ENCODE results near the gene ZBTB7C. TPM values are rescaled to one million over a fixed set of nuclear protein-coding genes. Genes with fewer than 3 reads are reported as not detected.

Gene ZBTB7C
- total RNA-seq, 3 donors from 2014 or later: 5.6 to 26.5 (median 6.1) TPM

DNA sequence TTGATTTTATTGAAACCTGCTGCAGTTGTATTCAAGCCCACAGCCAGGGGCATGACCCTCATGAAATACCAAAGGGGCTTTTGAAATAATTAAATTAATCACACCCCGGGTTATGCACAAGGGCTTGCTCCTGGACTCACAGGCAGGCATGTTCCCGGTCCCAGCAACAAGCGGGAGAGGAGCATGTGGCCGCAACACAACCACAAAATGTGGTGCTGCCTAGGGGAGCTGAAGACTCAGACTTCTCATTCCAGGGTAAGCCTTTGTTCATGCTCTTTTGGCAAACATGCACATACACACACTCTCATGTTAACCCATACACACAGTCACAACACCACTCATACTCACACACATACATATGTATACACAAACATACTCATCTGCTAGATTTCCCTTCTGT, 245.1 kb downstream of the ZBTB7C start:
- H3K27me3 ChIP-seq: no peaks in the 10 kb centered on the region
- DNase-seq (ENCODE audit: low spot score in 2 of 2): no peak
- H3K36me3 ChIP-seq: no peaks in the 10 kb centered on the region
- H3K27ac ChIP-seq: no peak overlapping the region
- H3K4me3 ChIP-seq: no peak overlapping the region
- H3K9me3 ChIP-seq: no peaks in the 10 kb centered on the region
- H3K4me1 ChIP-seq: peaks cover 3 to 20% of the 10 kb centered on the region in 2 donors
- intact Hi-C loops (cut with DNase I; ENCODE audit: low total_unique reads): no loop called here
- TF ChIP-seq, protein P1, sequence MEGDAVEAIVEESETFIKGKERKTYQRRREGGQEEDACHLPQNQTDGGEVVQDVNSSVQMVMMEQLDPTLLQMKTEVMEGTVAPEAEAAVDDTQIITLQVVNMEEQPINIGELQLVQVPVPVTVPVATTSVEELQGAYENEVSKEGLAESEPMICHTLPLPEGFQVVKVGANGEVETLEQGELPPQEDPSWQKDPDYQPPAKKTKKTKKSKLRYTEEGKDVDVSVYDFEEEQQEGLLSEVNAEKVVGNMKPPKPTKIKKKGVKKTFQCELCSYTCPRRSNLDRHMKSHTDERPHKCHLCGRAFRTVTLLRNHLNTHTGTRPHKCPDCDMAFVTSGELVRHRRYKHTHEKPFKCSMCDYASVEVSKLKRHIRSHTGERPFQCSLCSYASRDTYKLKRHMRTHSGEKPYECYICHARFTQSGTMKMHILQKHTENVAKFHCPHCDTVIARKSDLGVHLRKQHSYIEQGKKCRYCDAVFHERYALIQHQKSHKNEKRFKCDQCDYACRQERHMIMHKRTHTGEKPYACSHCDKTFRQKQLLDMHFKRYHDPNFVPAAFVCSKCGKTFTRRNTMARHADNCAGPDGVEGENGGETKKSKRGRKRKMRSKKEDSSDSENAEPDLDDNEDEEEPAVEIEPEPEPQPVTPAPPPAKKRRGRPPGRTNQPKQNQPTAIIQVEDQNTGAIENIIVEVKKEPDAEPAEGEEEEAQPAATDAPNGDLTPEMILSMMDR (IDR thresholded peaks at IDR 0.05): no peak
- TF ChIP-seq POLR2AphosphoS5 (IDR thresholded peaks at IDR 0.05) (no peak), POLR2A (IDR thresholded peaks at IDR 0.05) (no peak)

DNA sequence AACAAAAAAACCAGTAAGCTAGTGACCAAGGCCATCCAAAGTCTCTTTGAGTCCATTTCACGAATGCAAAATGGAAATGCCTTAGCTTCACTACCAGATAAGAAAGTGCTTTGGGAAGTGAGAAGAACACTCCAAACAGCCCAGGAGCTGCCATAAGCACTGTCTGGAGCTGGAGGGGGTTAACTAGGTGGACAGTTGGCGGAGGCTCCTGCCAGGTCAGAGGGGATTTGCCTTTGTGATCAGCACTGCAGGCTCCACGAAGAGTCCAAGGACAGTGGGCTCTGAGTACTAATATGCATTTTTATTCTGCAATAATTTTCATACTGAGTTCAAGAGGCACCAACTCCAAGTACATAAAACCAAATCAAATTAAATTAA, 245.5 kb downstream of the ZBTB7C start:
- Histone ChIP-seq H3K27me3 (no peaks in the 10 kb centered on the region), H3K27ac (peak overlapping the region in 1 of 2 donors; percentile 96), H3K4me3 (no peak overlapping the region), H3K36me3 (no peaks in the 10 kb centered on the region), H3K4me1 (peaks cover 3 to 21% of the 10 kb centered on the region in 2 donors), H3K9me3 (no peaks in the 10 kb centered on the region)
- intact Hi-C loops (cut with DNase I; ENCODE audit: low total_unique reads): no loop called here
- TF ChIP-seq POLR2A (IDR thresholded peaks at IDR 0.05) (no peak), POLR2AphosphoS5 (IDR thresholded peaks at IDR 0.05) (no peak)
- TF ChIP-seq, protein P1 (IDR thresholded peaks at IDR 0.05): no peak
- no peak for DNase-seq (ENCODE audit: low spot score in 2 of 2)

DNA sequence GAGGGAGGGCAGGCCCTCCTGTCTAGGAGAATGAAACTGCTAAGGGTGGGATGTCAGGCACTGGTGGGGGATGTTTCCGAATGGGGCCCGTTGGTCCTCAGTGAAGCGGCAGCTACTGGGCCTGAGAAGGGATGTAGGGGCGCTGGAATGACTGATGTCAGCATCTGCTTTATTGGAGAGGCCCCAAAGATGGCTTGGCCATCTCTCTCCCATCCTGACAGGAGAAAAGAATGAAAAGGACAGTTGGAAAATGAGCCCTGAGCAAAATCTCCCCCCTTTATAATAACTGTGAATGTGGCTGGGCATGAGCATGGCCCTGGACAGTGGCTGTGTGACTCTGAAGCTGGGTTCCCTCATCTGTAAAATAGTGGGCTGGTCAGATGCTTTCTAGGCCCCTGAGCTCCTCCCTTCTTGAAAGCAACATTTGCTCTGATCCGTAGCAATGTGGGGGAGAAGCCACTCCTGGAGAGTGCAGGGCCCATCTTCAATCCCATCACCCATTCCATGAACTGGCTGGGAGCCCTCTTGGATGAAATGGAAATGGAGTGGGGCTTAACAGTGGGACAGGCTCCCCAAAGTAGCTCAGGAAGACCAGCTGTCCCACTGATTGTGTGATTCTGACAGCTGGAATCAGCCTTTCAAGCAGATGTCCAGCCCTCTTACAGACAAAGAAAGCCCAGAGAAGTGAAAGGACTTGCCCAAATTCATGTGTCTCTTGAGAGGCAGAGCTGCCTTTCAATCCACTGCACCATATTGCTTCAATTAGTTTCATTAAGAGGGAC, 246.0 kb downstream of the ZBTB7C start:
- Histone ChIP-seq H3K27me3 (no peaks in the 10 kb centered on the region), H3K4me3 (no peak overlapping the region), H3K9me3 (no peaks in the 10 kb centered on the region), H3K4me1 (peaks cover 6 to 27% of the 10 kb centered on the region in 2 donors), H3K36me3 (no peaks in the 10 kb centered on the region), H3K27ac (peak overlapping the region; percentile 88 to 96)
- intact Hi-C loops (cut with DNase I; ENCODE audit: low total_unique reads): no loop called here
- TF ChIP-seq POLR2A (IDR thresholded peaks at IDR 0.05): no peak
- TF ChIP-seq, protein P1 (IDR thresholded peaks at IDR 0.05): no peak
- TF ChIP-seq POLR2AphosphoS5 (IDR thresholded peaks at IDR 0.05): no peak
- DNase-seq (ENCODE audit: low spot score in 2 of 2): no peak

DNA sequence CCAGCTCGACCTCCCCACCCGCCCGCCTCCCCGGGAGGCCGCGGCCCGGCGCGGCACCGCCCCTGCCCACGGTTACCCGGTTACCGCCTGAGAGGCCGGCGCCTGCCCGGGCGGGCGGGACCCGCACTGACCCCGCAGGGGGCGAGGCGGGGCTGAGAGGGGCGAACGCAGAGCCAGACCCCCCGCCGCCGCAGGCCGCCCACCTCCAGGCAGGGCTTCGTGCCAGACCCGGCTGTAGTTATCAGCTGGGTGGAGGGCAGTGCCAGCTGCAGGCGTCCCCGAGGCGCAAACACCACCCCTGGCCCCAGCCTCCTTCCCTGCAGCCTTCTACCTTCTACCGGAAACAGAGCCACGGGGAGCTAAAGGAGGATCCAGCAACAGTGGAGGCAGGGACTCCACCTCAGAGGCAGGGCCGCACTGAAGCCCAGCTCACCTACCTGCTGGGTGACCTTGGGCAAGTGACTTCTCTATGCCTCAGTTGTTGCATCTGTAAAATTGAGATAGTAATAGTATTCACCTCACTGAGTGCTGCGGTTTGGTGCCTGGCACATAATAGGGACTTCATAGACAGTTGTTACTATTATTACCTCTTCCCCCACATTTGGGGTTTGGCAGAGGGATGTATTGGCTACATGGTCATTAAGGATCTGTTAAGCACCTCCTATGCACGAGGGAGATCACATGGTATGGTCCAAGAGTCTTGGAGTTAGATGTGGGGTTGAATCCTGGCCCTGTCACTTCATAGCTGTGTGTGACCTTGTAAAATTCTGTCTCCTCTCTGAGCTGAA, 247.1 kb downstream of the ZBTB7C start:
- Histone ChIP-seq H3K36me3 (no peaks in the 10 kb centered on the region), H3K9me3 (no peaks in the 10 kb centered on the region), H3K27ac (peak overlapping the region; percentile 88 to 96), H3K27me3 (no peaks in the 10 kb centered on the region), H3K4me1 (peaks cover 6 to 31% of the 10 kb centered on the region in 2 donors), H3K4me3 (peak overlapping the region; percentile 52 to 83 (median 66))
- no peak for DNase-seq (ENCODE audit: low spot score in 2 of 2)
- TF ChIP-seq POLR2A (IDR thresholded peaks at IDR 0.05) (no peak), POLR2AphosphoS5 (IDR thresholded peaks at IDR 0.05) (no peak)
- TF ChIP-seq, protein P1 (IDR thresholded peaks at IDR 0.05): no peak
- intact Hi-C loops (cut with DNase I; ENCODE audit: low total_unique reads): no loop called here
